ENCODE measurements around the gene NOC4L. TPM values are rescaled to one million over a fixed set of nuclear protein-coding genes. Genes with fewer than 3 reads are reported as not detected.

NOC4L gene
- polyA plus RNA-seq, 3 donors, result 7.3 to 18.0 (median 17.9) TPM

DNA sequence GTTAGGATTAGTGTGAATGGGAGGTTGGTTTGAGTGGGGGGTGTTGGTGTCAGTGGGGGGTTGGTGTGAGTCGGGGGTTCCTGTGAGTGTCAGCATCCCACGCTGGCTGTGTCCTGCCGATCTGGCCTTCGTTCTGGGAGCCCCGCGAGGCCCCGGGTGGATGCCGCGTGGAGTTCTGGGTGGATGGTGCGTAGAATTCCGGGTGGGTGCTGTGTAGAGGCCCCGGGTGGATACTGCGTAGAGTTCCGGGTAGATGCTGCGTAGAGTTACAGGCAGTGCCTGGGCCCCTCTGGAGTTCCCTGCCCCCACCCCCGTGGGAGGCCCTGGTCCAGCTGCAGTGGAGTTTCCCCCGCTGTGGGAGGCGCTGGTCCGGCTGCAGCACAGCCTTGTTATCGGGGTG, 8.7 kb downstream of the NOC4L start:
- peaks cover 7% of the 10 kb centered on the region for H3K4me1 Mint-ChIP-seq
- H2AFZ ChIP-seq (ENCODE audit: insufficient read depth, low read depth, low read length, poor library complexity, severe bottlenecking), result no peak overlapping the region
- no peak for DNase-seq

DNA sequence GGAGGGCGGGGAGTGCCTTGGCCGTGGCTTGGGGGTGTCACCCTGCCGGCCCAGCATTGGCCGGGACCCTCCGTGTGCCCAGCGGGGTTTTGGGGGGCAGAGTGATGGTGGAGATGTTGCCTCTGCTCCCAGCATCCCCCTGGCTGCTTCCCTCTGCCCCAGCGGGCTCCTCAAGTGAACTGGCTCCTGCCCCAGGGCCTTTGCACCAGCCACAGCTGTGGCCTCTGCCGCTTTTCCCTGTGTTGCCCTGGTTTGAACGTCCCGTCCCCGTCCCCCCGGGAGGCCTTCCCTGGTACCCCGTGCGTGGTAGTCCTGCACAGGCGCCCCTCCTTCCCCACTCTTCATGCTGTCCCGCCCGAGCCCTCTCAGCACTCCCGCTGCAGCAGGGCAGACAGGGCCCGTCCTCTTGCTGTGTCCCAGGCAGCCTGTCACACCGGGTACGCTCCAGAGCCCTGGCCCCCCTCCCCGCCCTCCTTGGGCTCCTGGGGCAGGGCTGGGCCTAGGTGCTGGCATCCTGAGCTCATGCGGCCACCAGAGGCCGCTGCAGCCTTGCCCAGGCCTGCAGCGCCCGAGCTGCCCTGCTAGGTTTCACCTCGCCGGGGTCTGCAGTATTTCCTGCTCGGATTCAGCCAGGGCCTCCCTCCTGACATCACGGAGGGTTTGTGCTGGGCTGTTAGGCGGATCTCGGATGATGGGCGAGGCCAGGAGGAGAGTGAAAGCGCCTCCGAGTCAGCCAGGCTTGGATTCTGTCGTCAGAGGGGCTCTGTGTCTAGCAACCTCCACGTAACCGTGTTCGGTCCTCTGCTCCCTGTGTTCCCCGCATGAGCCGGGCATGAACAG, 9.5 kb downstream of the NOC4L start:
- DNase-seq, result peak; percentile 59 to 66 (median 66)
- no peaks in the 10 kb centered on the region for H3K27me3 ChIP-seq (ENCODE audit: control insufficient read depth in 2 of 2, insufficient read depth in 2 of 2, low read length in 2 of 2)
- Mint-ChIP-seq H3K36me3 (peaks cover under 1 to 19% of the 10 kb centered on the region in 2 donors), H3K4me3 (peak overlapping the region; percentile 50 to 74), H3K27ac (peak overlapping the region in 2 of 7 donors; percentile 49 to 61), H3K27me3 (ENCODE audit: low read depth in 3 of 3) (peaks cover 0 to 5% (median 1%) of the 10 kb centered on the region in 3 donors), H3K4me1 (peaks cover 7% of the 10 kb centered on the region), H3K9me3 (peaks cover 0 to 5% (median 0%) of the 10 kb centered on the region in 7 donors)
- TF ChIP-seq, protein P1, sequence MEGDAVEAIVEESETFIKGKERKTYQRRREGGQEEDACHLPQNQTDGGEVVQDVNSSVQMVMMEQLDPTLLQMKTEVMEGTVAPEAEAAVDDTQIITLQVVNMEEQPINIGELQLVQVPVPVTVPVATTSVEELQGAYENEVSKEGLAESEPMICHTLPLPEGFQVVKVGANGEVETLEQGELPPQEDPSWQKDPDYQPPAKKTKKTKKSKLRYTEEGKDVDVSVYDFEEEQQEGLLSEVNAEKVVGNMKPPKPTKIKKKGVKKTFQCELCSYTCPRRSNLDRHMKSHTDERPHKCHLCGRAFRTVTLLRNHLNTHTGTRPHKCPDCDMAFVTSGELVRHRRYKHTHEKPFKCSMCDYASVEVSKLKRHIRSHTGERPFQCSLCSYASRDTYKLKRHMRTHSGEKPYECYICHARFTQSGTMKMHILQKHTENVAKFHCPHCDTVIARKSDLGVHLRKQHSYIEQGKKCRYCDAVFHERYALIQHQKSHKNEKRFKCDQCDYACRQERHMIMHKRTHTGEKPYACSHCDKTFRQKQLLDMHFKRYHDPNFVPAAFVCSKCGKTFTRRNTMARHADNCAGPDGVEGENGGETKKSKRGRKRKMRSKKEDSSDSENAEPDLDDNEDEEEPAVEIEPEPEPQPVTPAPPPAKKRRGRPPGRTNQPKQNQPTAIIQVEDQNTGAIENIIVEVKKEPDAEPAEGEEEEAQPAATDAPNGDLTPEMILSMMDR (IDR thresholded peaks at IDR 0.05), result peak; percentile 93
- H3K4me2 ChIP-seq (replicated peaks; ENCODE audit: extremely low read depth, low read length, poor library complexity, severe bottlenecking), result peak overlapping the region; percentile 59
- H4K20me1 ChIP-seq (ENCODE audit: insufficient read depth, low read length), result no peaks in the 10 kb centered on the region
- H3K27ac ChIP-seq (ENCODE audit: low read depth in 1 of 2, low read length in 2 of 2), result no peak overlapping the region
- WGBS (ENCODE audit: insufficient coverage), result 47% methylated on average over 41 of the region's 41 CpGs
- intact Hi-C loops (cut with micrococcal nuclease), result loop anchor here in 1 of 2 donors (5.0 kb wide), 1 partner anchor 464 kb away; the partner anchor contains the start of gene P2RX2
- H3K36me3 ChIP-seq (replicated peaks in 1 of 2; ENCODE audit: control insufficient read depth in 1 of 2, insufficient read depth in 2 of 2, low read length in 2 of 2), result peaks cover 15 to 45% of the 10 kb centered on the region in 2 donors
- H3K4me1 ChIP-seq (ENCODE audit: control insufficient read depth in 1 of 2, insufficient read depth in 2 of 2, low read length in 2 of 2), result peaks cover 4 to 7% of the 10 kb centered on the region in 2 donors
- H3K79me2 ChIP-seq (ENCODE audit: insufficient read depth, low read length), result no peaks in the 10 kb centered on the region
- H3K4me3 ChIP-seq (replicated peaks in 1 of 3; ENCODE audit: low read depth in 2 of 3, low read length in 3 of 3), result peak overlapping the region in 1 of 3 experiments; percentile 35
- no peaks in the 10 kb centered on the region for H3K9me3 ChIP-seq (replicated peaks in 1 of 2; ENCODE audit: control insufficient read depth in 1 of 2, insufficient read depth in 1 of 2, low read length in 2 of 2)
- H3K9ac ChIP-seq (ENCODE audit: insufficient read depth, low read length, poor library complexity, severe bottlenecking), result no peak overlapping the region
- H2AFZ ChIP-seq (ENCODE audit: insufficient read depth, low read depth, low read length, poor library complexity, severe bottlenecking), result no peak overlapping the region

More for the DNA sequence above, 8.7 kb downstream of the NOC4L start:
- Histone ChIP-seq H4K20me1 (ENCODE audit: insufficient read depth, low read length) (no peaks in the 10 kb centered on the region), H3K79me2 (ENCODE audit: insufficient read depth, low read length) (no peaks in the 10 kb centered on the region), H3K4me3 (replicated peaks in 1 of 3; ENCODE audit: low read depth in 2 of 3, low read length in 3 of 3) (no peak overlapping the region), H3K9me3 (replicated peaks in 1 of 2; ENCODE audit: control insufficient read depth in 1 of 2, insufficient read depth in 1 of 2, low read length in 2 of 2) (no peaks in the 10 kb centered on the region), H3K9ac (ENCODE audit: insufficient read depth, low read length, poor library complexity, severe bottlenecking) (no peak overlapping the region), H3K4me2 (replicated peaks; ENCODE audit: extremely low read depth, low read length, poor library complexity, severe bottlenecking) (no peak overlapping the region), H3K27ac (ENCODE audit: low read depth in 1 of 2, low read length in 2 of 2) (no peak overlapping the region), H3K4me1 (ENCODE audit: control insufficient read depth in 1 of 2, insufficient read depth in 2 of 2, low read length in 2 of 2) (peaks cover 4 to 7% of the 10 kb centered on the region in 2 donors), H3K36me3 (replicated peaks in 1 of 2; ENCODE audit: control insufficient read depth in 1 of 2, insufficient read depth in 2 of 2, low read length in 2 of 2) (peaks cover 19 to 44% of the 10 kb centered on the region in 2 donors), H3K27me3 (ENCODE audit: control insufficient read depth in 2 of 2, insufficient read depth in 2 of 2, low read length in 2 of 2) (no peaks in the 10 kb centered on the region)
- Mint-ChIP-seq H3K9me3 (peaks cover 0 to 5% (median 0%) of the 10 kb centered on the region in 7 donors), H3K27me3 (ENCODE audit: low read depth in 3 of 3) (peaks cover 0 to 5% (median 0%) of the 10 kb centered on the region in 3 donors), H3K27ac (no peak overlapping the region), H3K36me3 (peaks cover 2 to 24% of the 10 kb centered on the region in 2 donors), H3K4me3 (no peak overlapping the region)
- WGBS (ENCODE audit: insufficient coverage), result 93% methylated on average over 17 of the region's 20 CpGs
- TF ChIP-seq, protein P1 (IDR thresholded peaks at IDR 0.05), result no peak
- intact Hi-C loops (cut with micrococcal nuclease), result loop anchor here in 1 of 2 donors (5.0 kb wide), 1 partner anchor 464 kb away; the partner anchor contains the start of gene P2RX2

All from CD14-positive monocyte (primary cell).